Inflammatory macrophage treated with lipopolysaccharide for 1 hour (primary cell): ENCODE measurements around the gene FAM107B.

Experiments used
- DNase-seq, 2 donors: peaks; one replicate each; pipeline ENCODE4 v3.0.0-alpha.2; 2020 to 2022

Gene FAM107B

GRCh38 chr10:14572811-14573210 lies 201.9 kb downstream of the FAM107B start:
- DNase-seq, result peak; percentile 68 to 82

GRCh38 chr10:14571866-14572507 lies 202.7 kb downstream of the FAM107B start:
- peak; percentile 43 to 54 for DNase-seq

DNA sequence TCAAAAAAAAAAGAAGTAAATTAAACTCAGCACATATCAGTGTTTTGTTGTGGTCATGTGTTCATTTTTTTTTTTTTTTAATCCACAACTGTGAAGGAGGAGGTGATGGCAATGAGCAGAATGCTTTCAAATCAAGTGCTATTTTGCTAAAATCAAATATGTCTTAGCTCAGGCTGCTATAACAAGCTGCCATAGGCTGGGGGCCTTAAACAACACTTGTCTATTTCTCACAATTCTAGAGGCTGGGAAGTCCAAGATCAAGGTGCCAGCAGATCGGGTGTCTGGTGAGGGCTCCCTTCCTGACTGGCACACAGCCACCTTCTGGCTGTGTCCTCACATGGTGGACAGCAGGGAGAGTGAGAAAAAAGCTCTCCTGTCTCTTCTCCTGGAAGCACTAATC lies 203.9 kb downstream of the FAM107B start:
- DNase-seq, result no peak

GRCh38 chr10:14569274-14570060 lies 205.2 kb downstream of the FAM107B start:
- no peak for DNase-seq

DNA sequence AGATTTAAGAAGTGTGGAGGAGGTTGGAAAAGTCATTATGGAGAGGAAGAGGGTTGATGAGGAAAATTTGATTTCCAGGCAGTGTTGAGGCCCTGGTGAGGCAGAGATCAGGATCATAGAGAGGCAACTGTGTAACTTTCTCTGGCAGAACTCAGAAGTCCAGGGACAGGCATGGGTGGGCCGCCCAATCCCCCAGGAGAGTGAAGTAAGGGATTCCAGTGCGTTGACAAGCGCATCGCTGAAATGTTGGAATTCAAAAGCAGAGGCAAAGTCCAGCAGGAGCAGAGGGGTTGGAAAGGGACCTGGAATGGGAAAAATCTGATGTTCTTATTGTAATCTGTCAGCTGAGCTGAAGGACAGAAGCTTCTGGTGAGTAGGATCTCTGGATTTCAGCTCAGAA lies 207.3 kb downstream of the FAM107B start:
- no peak for DNase-seq

DNA sequence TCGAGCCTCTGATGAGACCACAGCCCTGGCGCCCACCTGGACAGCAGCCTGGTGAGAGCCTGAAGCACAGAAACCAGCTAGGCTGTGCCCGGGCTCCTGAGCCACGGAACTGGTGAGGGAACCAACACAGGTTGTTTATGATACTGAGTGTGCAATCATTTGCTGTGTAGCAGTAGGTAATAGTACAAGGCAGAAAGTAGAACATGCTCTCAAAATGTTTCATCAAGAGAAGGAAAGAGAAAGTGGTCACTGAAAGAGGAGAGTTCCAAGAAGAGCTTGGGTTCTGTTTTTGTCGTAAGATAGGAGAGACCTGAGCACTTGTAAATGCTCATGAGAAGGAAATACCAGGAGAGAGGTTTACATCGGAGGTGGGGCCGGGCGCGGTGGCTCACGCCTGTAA lies 208.2 kb downstream of the FAM107B start:
- DNase-seq, result no peak

GRCh38 chr10:14565199-14565598 lies 209.5 kb downstream of the FAM107B start:
- no peak for DNase-seq

GRCh38 chr10:14564268-14564744 lies 210.4 kb downstream of the FAM107B start:
- peak; percentile 66 to 67 for DNase-seq

DNA sequence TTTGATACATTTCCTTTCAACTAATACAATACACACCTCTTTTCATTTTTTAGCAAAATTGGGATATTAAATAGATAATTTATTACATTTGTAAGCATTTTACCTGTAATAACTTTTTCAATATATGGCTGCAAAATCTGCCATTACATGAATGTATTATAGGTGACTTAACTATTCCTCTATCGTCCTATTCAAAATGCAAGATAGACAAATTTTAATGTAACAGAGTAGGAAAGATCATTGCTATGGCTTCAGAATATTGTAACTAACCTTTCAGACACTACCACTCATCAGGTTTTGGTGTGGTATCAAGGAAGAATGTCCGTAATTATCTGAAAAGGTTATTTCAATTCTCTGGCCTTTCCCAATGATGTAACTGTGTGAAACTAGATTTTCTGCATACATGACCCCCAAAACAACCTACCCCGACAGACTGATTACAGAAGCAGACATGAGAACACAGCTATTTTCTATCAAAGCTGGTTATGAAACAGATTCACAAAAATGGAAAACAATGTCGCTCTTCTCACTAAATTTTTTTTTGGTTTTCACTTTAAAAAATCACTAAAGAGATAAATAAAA lies 211.2 kb downstream of the FAM107B start:
- peak; percentile 60 to 67 for DNase-seq

DNA sequence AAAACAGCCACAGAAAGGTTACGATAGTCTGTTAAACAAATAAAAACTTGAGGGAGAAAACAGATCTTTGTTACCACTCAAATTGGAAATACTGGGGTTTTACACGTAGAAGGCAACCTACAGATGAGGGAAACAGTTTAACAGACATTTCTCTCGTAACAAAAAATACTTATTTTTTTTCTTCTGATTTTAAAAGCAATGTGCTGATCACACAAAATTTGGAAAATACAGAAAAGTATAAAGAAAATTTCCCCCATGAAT lies 211.7 kb downstream of the FAM107B start:
- no peak for DNase-seq

DNA sequence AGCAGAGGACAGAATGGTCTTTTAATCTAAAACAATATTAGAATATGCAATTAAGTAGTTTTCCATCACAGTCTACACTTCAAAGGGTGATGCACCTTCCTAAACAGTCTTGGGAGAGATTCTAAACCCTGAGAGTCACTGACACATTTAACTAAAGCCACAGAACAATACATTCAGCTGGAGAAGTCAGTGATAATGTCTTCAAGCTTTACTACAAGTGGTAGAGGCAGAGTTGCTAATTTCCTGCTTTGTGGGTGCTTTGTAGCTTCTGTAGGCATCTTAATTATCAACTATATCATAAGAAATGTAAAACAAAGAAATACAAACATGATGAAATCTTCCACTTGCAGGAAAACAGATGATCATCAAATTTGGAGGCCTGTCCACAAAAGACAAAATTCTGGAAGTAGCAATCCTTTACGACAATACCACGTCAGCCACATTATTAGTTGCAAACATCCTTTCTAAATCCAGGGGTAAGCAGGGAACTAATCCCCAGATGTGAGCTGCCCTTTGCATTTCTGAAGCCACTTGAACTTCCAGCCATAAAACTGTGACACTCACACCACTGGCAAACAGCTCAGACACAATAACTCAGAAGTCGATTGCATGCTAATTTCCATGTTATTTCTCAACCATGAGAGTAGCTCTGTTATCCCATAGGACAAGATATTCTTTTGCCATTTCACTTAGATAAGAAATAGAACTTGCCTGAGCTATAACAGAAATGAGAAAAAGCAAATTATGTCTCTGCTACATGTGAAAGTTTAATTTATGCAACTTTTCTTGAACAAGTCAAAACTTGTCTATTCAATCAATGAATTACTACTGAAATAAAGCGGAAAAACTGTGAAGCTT lies 212.2 kb downstream of the FAM107B start:
- DNase-seq, result peak in 1 of 2 donors; percentile 34

DNA sequence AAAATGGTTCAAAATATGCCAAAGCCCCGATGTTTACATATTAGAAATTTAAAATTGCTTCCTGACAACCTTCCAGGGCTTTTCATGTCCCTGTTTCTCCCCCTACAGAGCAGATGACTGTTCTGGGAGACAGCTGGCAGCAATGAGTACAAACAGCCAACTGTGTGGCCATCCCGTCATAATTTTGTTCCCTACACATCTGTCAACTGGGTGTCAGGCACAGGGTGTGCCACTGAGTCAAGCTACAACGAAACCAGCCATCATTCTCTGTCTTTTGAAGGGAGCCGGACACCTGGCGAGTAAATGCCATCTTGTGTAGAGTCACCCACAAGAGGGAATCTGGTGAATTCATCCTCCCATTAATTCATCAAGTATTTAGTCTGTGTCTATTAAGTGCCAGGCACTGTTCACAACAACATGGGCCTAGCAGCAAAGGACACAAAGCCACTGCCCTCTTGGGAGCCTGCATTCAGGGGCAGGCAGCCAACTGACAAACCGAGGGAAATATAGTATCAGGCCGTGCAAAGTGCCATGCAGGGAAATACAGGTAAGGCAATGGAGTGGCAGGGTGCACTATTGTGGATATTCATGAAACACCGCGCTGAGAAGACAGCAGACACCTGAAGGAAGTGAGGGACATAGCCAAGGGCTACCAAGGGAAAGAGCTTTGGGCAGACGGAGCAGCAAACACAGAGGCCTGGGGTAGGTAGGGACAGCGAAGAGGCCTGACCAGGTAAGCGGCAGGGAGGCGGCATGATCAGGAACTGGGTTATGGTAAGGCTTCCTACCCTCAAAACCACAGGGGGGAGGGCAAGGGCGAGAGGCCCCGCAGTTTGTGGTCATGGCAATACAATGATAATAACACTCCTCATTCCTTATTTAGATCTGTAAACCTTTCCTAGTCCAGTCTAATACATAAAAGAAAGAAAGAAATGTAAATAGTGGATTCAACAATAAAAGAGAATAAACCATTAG lies 213.6 kb downstream of the FAM107B start:
- no peak for DNase-seq

DNA sequence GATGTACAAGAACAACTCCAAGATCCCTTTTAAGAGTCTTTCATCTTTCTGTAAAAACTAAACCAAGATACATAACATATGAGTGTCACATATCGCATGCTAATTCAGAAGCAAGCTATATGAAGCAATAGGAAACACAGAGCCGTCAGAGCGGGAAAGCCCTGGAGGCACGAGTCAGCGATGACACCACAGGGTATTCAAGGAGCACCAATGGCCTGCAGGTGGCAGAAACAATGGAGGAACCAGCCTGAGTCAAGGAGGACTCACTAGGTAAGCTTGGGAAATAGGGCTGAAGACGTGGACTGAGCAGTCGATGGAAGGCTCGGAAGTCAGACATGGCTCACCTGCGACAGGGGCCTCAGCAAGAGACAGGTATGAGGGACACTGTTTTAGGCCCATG lies 214.4 kb downstream of the FAM107B start:
- DNase-seq, result peak; percentile 93 to 94

- DNase-seq, result no peak
Measured at GRCh38 chr10:14558025-14558424, 216.7 kb downstream of the FAM107B start.

- DNase-seq, result no peak
Measured at GRCh38 chr10:14557567-14557966, 217.1 kb downstream of the FAM107B start.

DNA sequence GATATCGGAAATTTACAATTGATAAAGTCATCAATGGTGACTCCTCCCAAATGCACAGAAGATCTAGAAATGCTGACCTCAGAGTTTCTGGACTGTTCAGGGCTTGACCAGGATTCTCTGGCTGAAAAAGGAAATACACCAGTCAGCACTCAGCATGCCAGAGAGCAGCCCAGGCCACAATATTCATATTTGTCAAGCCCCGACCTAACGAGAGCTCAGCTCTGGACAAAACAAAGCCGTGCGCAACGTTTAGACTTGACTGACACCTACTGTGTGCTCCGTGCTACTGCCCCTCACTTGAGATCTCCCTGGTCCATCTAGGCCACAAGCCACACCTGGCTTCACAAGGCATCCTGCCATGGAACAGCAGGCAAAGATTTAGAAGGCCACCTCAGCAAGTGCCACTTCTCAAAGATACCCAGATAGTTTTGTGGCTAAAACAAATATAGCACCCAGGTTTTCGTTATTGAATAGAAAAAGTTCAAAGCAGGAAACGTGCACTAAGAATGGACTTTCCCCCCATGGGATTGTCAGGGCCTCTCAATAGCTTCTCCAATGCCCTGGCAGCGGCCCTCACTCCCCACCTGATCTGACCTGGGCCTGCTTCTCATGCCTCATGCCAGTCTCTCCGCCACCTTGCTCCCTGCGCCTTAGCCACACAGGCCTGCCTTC lies 218.3 kb downstream of the FAM107B start:
- DNase-seq, result no peak

DNA sequence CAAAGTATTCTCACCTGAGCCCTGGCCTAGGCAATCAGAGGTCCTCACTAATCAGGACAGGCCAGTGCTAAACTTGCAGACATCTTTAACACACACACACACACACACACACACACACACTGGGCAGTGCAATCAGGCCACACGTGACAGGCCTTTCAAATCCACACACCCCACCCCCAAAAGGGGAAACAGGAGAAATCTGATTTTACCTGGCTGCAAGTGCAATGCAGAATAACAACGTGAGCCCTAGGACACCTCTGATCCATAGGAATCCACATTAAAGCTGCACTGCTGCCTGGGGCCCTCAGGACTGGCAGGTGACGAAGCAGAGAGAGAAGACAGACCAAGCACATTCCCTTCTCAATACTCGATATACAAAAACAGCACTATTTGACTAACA lies 218.9 kb downstream of the FAM107B start:
- DNase-seq, result no peak

DNA sequence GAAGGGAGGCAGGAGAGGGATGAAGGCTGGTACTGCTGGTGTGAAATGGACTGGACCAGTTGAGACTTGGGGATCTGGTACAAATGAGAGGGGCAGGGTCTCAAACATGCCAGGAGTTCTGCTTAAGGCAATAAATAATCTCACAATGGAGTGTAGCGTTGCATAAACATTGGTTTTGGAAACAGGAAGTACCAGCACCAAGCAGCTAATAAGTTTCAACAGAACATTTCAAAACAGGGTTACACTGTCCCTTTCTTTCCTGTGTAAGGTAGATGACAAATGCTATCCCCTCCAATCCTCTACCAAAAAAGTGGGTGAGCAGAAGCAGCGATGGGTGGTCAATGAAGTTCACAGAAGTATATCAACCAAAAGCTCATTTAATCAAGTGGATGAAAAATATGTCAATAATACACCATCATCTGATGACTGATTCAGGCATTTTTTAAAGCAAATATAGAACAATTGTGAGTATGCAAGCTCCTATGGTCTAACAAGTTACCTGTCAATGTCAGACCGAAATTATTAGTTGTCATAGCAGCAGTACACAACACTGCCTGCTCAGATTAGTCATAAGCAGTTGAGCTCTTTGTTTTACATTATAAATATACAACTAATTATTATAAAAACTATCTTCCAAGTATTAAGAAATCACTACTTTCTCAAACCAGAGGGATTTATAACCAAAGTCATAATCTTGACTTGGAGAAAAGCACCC lies 220.0 kb downstream of the FAM107B start:
- peak; percentile 73 to 77 for DNase-seq

DNA sequence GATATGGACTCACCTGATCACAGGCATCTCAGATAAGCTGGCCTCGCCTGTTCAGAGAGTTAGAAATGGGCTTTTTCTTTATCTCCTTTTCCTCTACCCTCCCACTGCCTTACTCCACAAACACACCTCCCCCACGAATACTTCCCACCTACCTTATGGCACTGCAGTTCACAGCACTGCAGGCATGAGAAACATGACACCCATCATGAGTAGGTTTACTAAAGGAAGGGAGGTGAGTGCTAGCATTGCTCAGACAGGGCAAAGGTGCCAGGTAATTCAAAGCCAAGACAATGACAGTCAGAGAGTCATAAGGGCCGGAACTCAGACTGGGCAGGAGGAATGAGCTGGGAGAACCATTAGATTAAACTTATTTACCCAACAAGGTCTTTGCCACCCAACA lies 220.6 kb downstream of the FAM107B start:
- DNase-seq, result no peak

- DNase-seq, result no peak
Measured at GRCh38 chr10:14553448-14553847, 221.2 kb downstream of the FAM107B start.

DNA sequence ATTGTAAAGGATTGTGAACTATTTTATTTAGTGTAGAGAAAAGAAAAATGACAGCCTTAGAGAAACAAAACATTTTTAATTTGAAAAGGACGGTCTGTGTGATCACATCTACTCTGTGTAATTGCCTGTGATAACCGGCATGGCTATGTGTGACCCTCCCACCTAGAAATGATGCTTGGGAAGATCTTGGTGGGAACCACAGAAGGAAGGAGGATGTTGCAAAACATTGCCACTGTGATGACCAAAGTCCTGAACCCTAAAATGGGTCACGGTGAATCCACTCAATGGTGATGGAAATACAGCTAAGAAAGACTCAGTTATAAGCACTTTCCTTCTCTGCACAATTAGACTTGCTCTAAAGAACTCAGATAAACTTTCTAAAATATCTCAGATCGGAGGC lies 222.7 kb downstream of the FAM107B start:
- peak in 1 of 2 donors; percentile 55 for DNase-seq
